ENCODE data around the gene MGAT4C.

Gene MGAT4C

GRCh38 chr12:85963326-85963725 is 292.9 kb downstream of the MGAT4C start:
- DNase-seq = no peak

- DNase-seq = no peak
These were observed 300.1 kb downstream of the MGAT4C start for GRCh38 chr12:85956081-85956480.

- no peak for DNase-seq
These were observed 301.1 kb downstream of the MGAT4C start for GRCh38 chr12:85955127-85955526.

- no peak for DNase-seq
These were observed 304.4 kb downstream of the MGAT4C start for GRCh38 chr12:85951823-85952222.

- no peak for DNase-seq
These were observed 306.9 kb downstream of the MGAT4C start for GRCh38 chr12:85949253-85949652.

- DNase-seq = no peak
These were observed 307.9 kb downstream of the MGAT4C start for GRCh38 chr12:85948340-85948739.

- DNase-seq = no peak
These were observed 308.9 kb downstream of the MGAT4C start for GRCh38 chr12:85947286-85947685.

- DNase-seq = no peak
These were observed 309.8 kb downstream of the MGAT4C start for GRCh38 chr12:85946375-85946774.

GRCh38 chr12:85927166-85927565 is 329.0 kb downstream of the MGAT4C start:
- no peak for DNase-seq

- no peak for DNase-seq
These were observed 332.3 kb downstream of the MGAT4C start for GRCh38 chr12:85923767-85924331.

GRCh38 chr12:85920324-85920947 is 335.8 kb downstream of the MGAT4C start:
- DNase-seq = no peak
